Mucosa of rectum (tissue), 2 donors: ENCODE measurements around the gene H19.

Source experiments
- H3K27ac ChIP-seq, 2 donors: one replicate each; pipeline ENCODE4 v1.7.0; 2013; ENCODE audit warnings: inconsistent platforms in 2 of 2, low read depth in 2 of 2, low read length in 2 of 2
- H3K27me3 ChIP-seq, 2 donors: one replicate each; pipeline ENCODE4 v1.7.0; 2013; ENCODE audit warnings: low read length in 2 of 2; ENCODE audit not compliant: control insufficient read depth in 2 of 2, insufficient read depth in 2 of 2
- H3K36me3 ChIP-seq, 2 donors: one replicate each; pipeline ENCODE4 v1.7.0; 2013; ENCODE audit warnings: low read length in 2 of 2; ENCODE audit not compliant: control insufficient read depth in 2 of 2, insufficient read depth in 2 of 2
- H3K4me1 ChIP-seq, 2 donors: one replicate each; pipeline ENCODE4 v1.7.0; 2013; ENCODE audit warnings: low read length in 2 of 2, mild to moderate bottlenecking in 1 of 2; ENCODE audit not compliant: control insufficient read depth in 2 of 2, insufficient read depth in 2 of 2
- H3K4me3 ChIP-seq, 2 donors: one replicate each; pipeline ENCODE4 v1.7.0; 2013; ENCODE audit warnings: low read length in 2 of 2
- H3K9ac ChIP-seq, 2 donors: one replicate each; pipeline ENCODE4 v1.7.0; 2013; ENCODE audit warnings: low read length in 2 of 2, low read depth in 1 of 2, mild to moderate bottlenecking in 1 of 2
- H3K9me3 ChIP-seq, 2 donors: one replicate each; pipeline ENCODE4 v1.7.0; 2013; ENCODE audit warnings: low read length in 2 of 2; ENCODE audit not compliant: control insufficient read depth in 2 of 2
- donor health status: healthy.
- donor health status: Normal muscosa, but diverticular disease.

The H19 gene

GRCh38 chr11:2004466-2004865 lies 6.8 kb upstream of the H19 start:
- Histone ChIP-seq H3K27me3 (no peaks in the 10 kb centered on the region), H3K9me3 (no peaks in the 10 kb centered on the region), H3K4me1 (no peaks in the 10 kb centered on the region), H3K36me3 (no peaks in the 10 kb centered on the region), H3K9ac (no peak overlapping the region), H3K4me3 (no peak overlapping the region), H3K27ac (no peak overlapping the region)

- H3K36me3 ChIP-seq, result no peaks in the 10 kb centered on the region
- H3K4me1 ChIP-seq, result no peaks in the 10 kb centered on the region
- H3K9me3 ChIP-seq, result no peaks in the 10 kb centered on the region
- no peak overlapping the region for H3K27ac ChIP-seq
- no peak overlapping the region for H3K4me3 ChIP-seq
- no peaks in the 10 kb centered on the region for H3K27me3 ChIP-seq
- H3K9ac ChIP-seq, result no peak overlapping the region
Observed at GRCh38 chr11:2002807-2003206, 5.2 kb upstream of the H19 start.

- Histone ChIP-seq H3K4me1 (no peaks in the 10 kb centered on the region), H3K36me3 (no peaks in the 10 kb centered on the region), H3K9me3 (no peaks in the 10 kb centered on the region), H3K27me3 (no peaks in the 10 kb centered on the region), H3K9ac (no peak overlapping the region), H3K27ac (no peak overlapping the region), H3K4me3 (no peak overlapping the region)
Observed at GRCh38 chr11:2002042-2002776, 4.6 kb upstream of the H19 start.

- Histone ChIP-seq H3K9me3 (no peaks in the 10 kb centered on the region), H3K4me3 (no peak overlapping the region)
Observed at GRCh38 chr11:1998861-1999260, 1.2 kb upstream of the H19 start.

GRCh38 chr11:1998290-1998689 lies 648 bp upstream of the H19 start:
- Histone ChIP-seq H3K36me3 (no peaks in the 10 kb centered on the region), H3K4me1 (no peaks in the 10 kb centered on the region), H3K9me3 (no peaks in the 10 kb centered on the region), H3K4me3 (no peak overlapping the region), H3K27ac (no peak overlapping the region), H3K9ac (no peak overlapping the region), H3K27me3 (no peaks in the 10 kb centered on the region)

More at GRCh38 chr11:1998861-1999260, 1.2 kb upstream of the H19 start:
- no peaks in the 10 kb centered on the region for H3K4me1 ChIP-seq
- H3K27ac ChIP-seq, result no peak overlapping the region
- H3K27me3 ChIP-seq, result no peaks in the 10 kb centered on the region
- H3K36me3 ChIP-seq, result no peaks in the 10 kb centered on the region
- no peak overlapping the region for H3K9ac ChIP-seq

- Histone ChIP-seq H3K4me3 (no peak overlapping the region), H3K4me1 (no peaks in the 10 kb centered on the region), H3K36me3 (no peaks in the 10 kb centered on the region), H3K27me3 (no peaks in the 10 kb centered on the region), H3K9ac (no peak overlapping the region), H3K27ac (no peak overlapping the region), H3K9me3 (no peaks in the 10 kb centered on the region)
Observed at GRCh38 chr11:1994121-1994520, 3.5 kb downstream of the H19 start.

GRCh38 chr11:1992111-1992510 lies 5.5 kb downstream of the H19 start:
- Histone ChIP-seq H3K4me1 (no peaks in the 10 kb centered on the region), H3K27me3 (no peaks in the 10 kb centered on the region), H3K4me3 (no peak overlapping the region), H3K27ac (no peak overlapping the region), H3K9me3 (no peaks in the 10 kb centered on the region), H3K9ac (no peak overlapping the region), H3K36me3 (no peaks in the 10 kb centered on the region)

- H3K27ac ChIP-seq, result no peak overlapping the region
- no peaks in the 10 kb centered on the region for H3K27me3 ChIP-seq
- no peak overlapping the region for H3K9ac ChIP-seq
- no peaks in the 10 kb centered on the region for H3K9me3 ChIP-seq
- H3K36me3 ChIP-seq, result no peaks in the 10 kb centered on the region
- no peaks in the 10 kb centered on the region for H3K4me1 ChIP-seq
- no peak overlapping the region for H3K4me3 ChIP-seq
Observed at GRCh38 chr11:1990872-1991578, 6.6 kb downstream of the H19 start.

- no peak overlapping the region for H3K27ac ChIP-seq
- H3K27me3 ChIP-seq, result no peaks in the 10 kb centered on the region
- no peaks in the 10 kb centered on the region for H3K4me1 ChIP-seq
- no peaks in the 10 kb centered on the region for H3K9me3 ChIP-seq
- H3K9ac ChIP-seq, result no peak overlapping the region
- H3K4me3 ChIP-seq, result no peak overlapping the region
- H3K36me3 ChIP-seq, result no peaks in the 10 kb centered on the region
Observed at GRCh38 chr11:1989953-1990352, 7.7 kb downstream of the H19 start.

GRCh38 chr11:1988667-1989317 lies 8.8 kb downstream of the H19 start:
- Histone ChIP-seq H3K4me1 (no peaks in the 10 kb centered on the region), H3K9ac (no peak overlapping the region), H3K27me3 (no peaks in the 10 kb centered on the region), H3K9me3 (no peaks in the 10 kb centered on the region), H3K36me3 (no peaks in the 10 kb centered on the region), H3K4me3 (no peak overlapping the region), H3K27ac (no peak overlapping the region)
